ENCODE measurements around the gene SPATA2L.
A peak's percentile ranks its signal among the peaks of the same experiment; 100 is the strongest.

SPATA2L gene, protein sequence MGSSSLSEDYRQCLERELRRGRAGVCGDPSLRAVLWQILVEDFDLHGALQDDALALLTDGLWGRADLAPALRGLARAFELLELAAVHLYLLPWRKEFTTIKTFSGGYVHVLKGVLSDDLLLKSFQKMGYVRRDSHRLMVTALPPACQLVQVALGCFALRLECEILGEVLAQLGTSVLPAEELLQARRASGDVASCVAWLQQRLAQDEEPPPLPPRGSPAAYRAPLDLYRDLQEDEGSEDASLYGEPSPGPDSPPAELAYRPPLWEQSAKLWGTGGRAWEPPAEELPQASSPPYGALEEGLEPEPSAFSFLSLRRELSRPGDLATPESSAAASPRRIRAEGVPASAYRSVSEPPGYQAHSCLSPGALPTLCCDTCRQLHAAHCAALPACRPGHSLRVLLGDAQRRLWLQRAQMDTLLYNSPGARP

GRCh38 chr16:89701425-89702406, at the start of gene SPATA2L:
TSS of gene SPATA2L (minus strand) at chr16:89701705. CDS start at chr16:89701232, 473 bp downstream.
- peak; percentile 87 for DNase-seq

DNA sequence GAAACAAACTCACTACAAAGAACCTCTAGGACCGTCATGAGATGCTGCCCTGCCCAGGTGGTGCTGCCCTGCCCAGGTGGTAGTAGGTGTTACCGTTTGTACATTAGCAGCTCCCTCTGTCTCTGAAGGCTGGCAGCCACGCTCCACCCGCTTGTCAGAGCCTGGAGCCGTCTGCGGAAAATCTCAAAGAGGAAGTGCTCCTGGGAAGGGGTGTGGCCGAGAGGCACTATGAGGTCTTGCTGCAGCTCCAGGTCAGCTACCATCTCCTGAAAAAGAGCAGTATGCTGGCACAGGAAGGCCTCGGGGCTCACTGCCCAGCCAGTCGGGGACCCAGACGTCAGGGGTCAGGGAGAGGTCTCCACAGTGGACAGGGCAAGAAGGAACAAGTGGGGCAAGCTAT, 48.1 kb upstream of the SPATA2L start:
- DNase-seq: no peak

GRCh38 chr16:89748921-89749320, 47.4 kb upstream of the SPATA2L start:
- DNase-seq: no peak

DNA sequence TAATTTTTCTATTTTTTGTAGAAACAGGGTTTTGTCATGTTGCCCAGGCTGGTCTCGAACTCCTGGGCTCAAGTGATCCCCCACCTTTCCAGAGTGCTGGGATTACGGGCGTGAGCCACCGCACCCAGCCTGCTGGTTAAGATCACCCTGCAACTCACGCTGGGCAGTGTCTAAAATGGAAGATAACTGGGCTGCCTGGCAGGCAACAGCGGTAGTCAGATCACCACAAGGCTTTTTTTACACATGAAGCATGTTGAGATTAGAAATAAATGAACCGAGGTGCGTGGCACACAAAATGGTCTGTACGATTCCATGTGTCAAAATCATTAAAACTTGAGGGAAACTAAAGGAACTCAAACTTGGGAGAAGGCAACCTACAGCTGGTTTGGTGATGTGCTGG, 46.6 kb upstream of the SPATA2L start:
- DNase-seq: no peak

DNA sequence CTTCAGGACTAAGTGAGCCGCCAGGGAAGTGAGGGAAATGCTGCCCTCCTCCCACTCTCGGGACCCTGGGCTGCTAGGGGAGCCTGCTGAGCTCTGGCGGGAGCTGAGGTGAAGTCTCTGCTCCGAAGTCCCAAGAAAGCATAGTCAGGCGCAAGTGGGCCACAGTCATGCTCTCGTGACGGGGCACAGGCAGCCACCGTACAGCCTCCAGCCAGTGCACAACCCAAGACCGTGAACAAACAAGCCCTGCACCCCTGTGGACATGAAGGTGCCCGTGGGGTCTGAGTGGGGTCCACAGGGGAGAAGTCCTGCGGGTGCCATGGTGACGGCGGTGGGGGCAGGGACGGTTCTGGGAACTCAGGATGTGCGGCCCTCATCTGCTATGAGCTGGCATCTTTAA, 44.5 kb upstream of the SPATA2L start:
- DNase-seq: no peak

- no peak for DNase-seq
Measured at GRCh38 chr16:89744813-89745212, 43.3 kb upstream of the SPATA2L start.

DNA sequence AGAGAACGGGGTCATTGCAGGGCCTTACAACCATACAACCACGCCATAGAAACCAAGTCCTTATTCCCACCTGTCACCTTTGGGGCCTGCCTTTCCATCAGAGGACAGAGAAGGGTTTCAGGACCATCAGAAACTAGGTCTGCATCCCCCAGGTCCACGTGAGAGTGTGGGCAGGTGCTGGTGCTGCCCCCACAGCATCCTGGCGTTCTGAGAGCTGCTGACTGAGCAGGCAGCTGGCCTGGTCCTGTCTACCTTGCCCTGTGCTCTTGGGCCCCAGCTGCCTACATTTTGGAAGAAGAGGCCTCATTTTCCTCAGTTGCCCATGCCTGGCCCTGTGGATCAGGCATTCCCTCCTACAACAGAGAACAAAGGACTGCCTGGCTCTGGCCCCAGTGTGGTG, 41.4 kb upstream of the SPATA2L start:
- no peak for DNase-seq

GRCh38 chr16:89741342-89742014, 40.0 kb upstream of the SPATA2L start:
- DNase-seq: no peak

- DNase-seq: no peak
Measured at GRCh38 chr16:89739383-89739782, 37.9 kb upstream of the SPATA2L start.

GRCh38 chr16:89738538-89739317, 37.2 kb upstream of the SPATA2L start:
- DNase-seq: no peak

- DNase-seq: no peak
Measured at GRCh38 chr16:89738072-89738377, 36.5 kb upstream of the SPATA2L start.

GRCh38 chr16:89737341-89738071, 36.0 kb upstream of the SPATA2L start:
- no peak for DNase-seq

DNA sequence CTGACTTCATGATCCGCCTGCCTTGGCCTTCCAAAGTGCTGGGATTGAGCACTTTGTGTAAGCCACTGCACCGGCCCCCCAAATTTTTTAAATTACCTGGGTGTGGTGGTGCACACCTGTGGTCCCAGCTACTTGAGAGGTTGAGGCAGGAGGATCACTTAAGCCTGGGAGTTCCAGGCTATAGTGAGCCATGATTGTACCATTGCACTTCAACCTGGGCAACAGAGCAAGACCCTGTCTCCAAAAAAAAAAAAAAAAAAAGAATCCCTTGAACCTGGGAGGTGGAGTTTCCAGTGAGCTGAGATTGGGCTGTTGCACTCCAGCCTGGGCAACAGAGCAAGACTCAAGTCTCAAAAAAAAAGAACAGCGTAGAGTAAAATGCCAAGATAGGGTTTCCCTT, 35.0 kb upstream of the SPATA2L start:
- no peak for DNase-seq

- no peak for DNase-seq
Measured at GRCh38 chr16:89733792-89734191, 32.3 kb upstream of the SPATA2L start.

DNA sequence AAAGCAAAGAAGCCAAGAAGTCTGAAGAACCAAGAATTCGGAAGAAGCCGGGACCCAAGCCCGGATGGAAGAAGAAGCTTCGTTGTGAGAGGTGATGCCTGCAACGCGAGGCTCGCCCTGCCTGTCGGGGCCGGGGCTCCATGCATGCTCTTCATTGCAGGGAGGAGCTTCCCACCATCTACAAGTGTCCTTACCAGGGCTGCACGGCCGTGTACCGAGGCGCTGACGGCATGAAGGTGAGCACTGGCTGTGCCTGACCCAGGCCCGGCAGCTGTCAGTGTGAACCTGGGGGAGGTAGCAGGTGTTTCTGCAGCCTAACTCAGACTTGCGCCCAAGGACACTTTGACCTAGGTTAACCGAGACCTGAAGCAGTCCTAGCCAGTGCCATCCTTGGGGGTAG, 31.8 kb upstream of the SPATA2L start:
- no peak for DNase-seq

DNA sequence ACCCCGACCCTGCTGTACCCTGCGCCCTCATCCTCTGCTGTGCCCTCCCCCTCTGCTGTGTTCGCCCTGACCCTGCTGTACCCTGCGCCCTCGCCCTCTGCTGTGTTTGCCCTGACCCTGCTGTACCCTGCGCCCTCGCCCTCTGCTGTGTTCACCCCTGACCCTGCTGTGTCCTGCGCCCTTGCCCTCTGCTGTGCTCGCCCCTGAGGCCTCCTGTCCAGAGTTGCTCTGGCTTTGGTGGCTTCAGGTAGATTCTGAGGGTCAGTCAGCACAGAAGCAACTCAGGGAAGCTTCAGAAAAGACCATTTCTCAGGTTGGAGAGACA, 31.4 kb upstream of the SPATA2L start:
- no peak for DNase-seq

GRCh38 chr16:89732142-89732917, 30.8 kb upstream of the SPATA2L start:
- DNase-seq: no peak

GRCh38 chr16:89730610-89731234, 29.2 kb upstream of the SPATA2L start:
- DNase-seq: no peak

- no peak for DNase-seq
Measured at GRCh38 chr16:89729863-89730593, 28.5 kb upstream of the SPATA2L start.

DNA sequence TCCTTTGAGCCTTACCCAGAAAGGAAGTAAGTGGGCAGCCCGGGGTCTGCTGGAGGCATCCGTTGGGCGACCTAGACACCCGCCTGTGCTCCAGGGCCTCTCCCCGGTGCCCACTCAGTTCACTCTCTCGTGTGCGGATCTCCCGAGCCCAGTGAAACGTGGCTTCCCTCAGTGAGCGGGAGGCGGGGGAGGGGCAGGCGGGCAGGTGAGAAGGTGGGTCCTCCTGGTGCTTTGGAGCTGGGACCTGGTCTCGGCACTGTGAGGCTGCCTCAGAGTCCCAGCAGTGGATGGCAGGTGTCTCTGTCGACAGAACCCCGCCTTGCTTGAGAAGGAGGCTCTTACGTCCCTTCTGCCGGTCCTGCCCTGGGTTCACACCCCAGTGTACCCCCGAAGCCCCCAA, 27.8 kb upstream of the SPATA2L start:
- no peak for DNase-seq
